Measurements from ENCODE around the gene PSME1. TPM values are rescaled to one million over a fixed set of nuclear protein-coding genes. Genes with fewer than 3 reads are reported as not detected.

PSME1 gene
- total and polyA plus RNA-seq, 2 of the 13 experiments (the other 11 are each of a cell fraction or from before 2014, with no cell fraction given): 159 to 608 TPM

GRCh38 chr14:24102357-24103048 lies 33.5 kb upstream of the PSME1 start:
- CTCF ChIA-PET (ENCODE audit: low intra/inter-chr PET ratio, low total read pairs): no interaction called here

More at GRCh38 chr14:24102357-24103048, 33.5 kb upstream of the PSME1 start:
- Histone ChIP-seq H3K27me3 (ENCODE audit: control insufficient read depth in 1 of 2, insufficient read depth in 2 of 2, low read length in 2 of 2) (no peaks in the 10 kb centered on the region), H3K79me2 (ENCODE audit: insufficient read depth, low read length) (peaks cover 3% of the 10 kb centered on the region), H3K4me1 (ENCODE audit: insufficient read depth, low read length) (peaks cover 47% of the 10 kb centered on the region), H3K9ac (ENCODE audit: insufficient read depth, low read depth, low read length) (no peak overlapping the region), H3K27ac (ENCODE audit: extremely low read length, insufficient read depth, low read length) (no peak overlapping the region), H3K36me3 (replicated peaks in 1 of 2; ENCODE audit: control insufficient read depth in 1 of 2, insufficient read depth in 2 of 2, low read length in 2 of 2) (peaks cover 40 to 57% of the 10 kb centered on the region in 2 experiments), H2AFZ (ENCODE audit: low read length) (no peak overlapping the region), H4K20me1 (ENCODE audit: insufficient read depth, low read length) (no peaks in the 10 kb centered on the region), H3K4me2 (ENCODE audit: low read depth, low read length) (no peak overlapping the region), H3K9me3 (ENCODE audit: low read length) (no peaks in the 10 kb centered on the region; the same call in 1 of the 2 replicates), H3K4me3 (replicated peaks in 1 of 3; ENCODE audit: insufficient read depth in 1 of 3, low read depth in 2 of 3, low read length in 3 of 3) (no peak overlapping the region)
- DNase-seq (ENCODE audit: low spot score): no peak
- no peak for FAIRE-seq
- 95% methylated on average over 7 of the region's 7 CpGs for WGBS (ENCODE audit: low lambda C conversion rate)
- TSS peak; percentile 2 for BruUV-seq (replicated peaks)
- peak; percentile 11; the same call in 1 of the 2 replicates for TF ChIP-seq TEAD2 (CRISPR knock-in tag; IDR thresholded peaks at IDR 0.05)
- peak; percentile 36 for TF ChIP-seq CCAR2 (optimal IDR thresholded peaks at IDR 0.05; ENCODE audit: low read depth, low read length)
- 0 out of 2 replicates have a peak, but pooled peaks have one; percentile 14 for TF ChIP-seq ZNF605 (CRISPR knock-in tag; IDR thresholded peaks at IDR 0.05)
- peak; percentile 13 for TF ChIP-seq PCBP2 (optimal IDR thresholded peaks at IDR 0.05; ENCODE audit: low read depth, low read length, poor library complexity, severe bottlenecking)
- peak; percentile 91 for TF ChIP-seq RBM22 (optimal IDR thresholded peaks at IDR 0.05; ENCODE audit: low read length)
- TF ChIP-seq, protein P1, sequence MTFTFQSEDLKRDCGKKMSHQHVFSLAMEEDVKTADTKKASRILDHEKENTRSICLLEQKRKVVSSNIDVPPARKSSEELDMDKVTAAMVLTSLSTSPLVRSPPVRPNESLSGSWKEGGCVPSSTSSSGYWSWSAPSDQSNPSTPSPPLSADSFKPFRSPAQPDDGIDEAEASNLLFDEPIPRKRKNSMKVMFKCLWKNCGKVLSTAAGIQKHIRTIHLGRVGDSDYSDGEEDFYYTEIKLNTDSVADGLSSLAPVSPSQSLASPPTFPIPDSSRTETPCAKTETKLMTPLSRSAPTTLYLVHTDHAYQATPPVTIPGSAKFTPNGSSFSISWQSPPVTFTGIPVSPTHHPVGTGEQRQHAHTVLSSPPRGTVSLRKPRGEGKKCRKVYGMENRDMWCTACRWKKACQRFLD (CRISPR knock-in tag; IDR thresholded peaks at IDR 0.05; ENCODE audit: borderline replicate concordance): no peak
- TF ChIP-seq KAT8 (CRISPR knock-in tag; IDR thresholded peaks at IDR 0.05): no peak
- peak; percentile 38; the same call in 1 of the 2 replicates for TF ChIP-seq TBX2 (CRISPR knock-in tag; IDR thresholded peaks at IDR 0.05; ENCODE audit: borderline replicate concordance)
- no peak for TF ChIP-seq SOX6 (IDR thresholded peaks at IDR 0.05)
- no peak for TF ChIP-seq SOX6 (CRISPR knock-in tag; IDR thresholded peaks at IDR 0.05)
- peak; percentile 52 for TF ChIP-seq RBFOX2 (IDR thresholded peaks at IDR 0.05; ENCODE audit: low read depth, low read length)
- TF ChIP-seq MAFK (conservative IDR thresholded peaks at IDR 0.05 in 1 of 2, IDR thresholded peaks at IDR 0.05 in 1 of 2; ENCODE audit: low read length in 2 of 2): peak in 1 of 2 experiments; percentile 23; a peak in 1 of 4 replicates
- peak; percentile 25; the same call in 1 of the 2 replicates for TF ChIP-seq SALL1 (CRISPR knock-in tag; IDR thresholded peaks at IDR 0.05)
- TF ChIP-seq ZFAT (CRISPR knock-in tag; conservative IDR thresholded peaks at IDR 0.05): no peak
- TF ChIP-seq ZNF788 (CRISPR knock-in tag; IDR thresholded peaks at IDR 0.05; ENCODE audit: borderline replicate concordance): 0 out of 2 replicates have a peak, but pooled peaks have one; percentile 49
- TF ChIP-seq ZNF547 (CRISPR knock-in tag; IDR thresholded peaks at IDR 0.05): peak; percentile 64; the same call in 1 of the 2 replicates
- 0 out of 2 replicates have a peak, but pooled peaks have one; percentile 44 for TF ChIP-seq JUN (CRISPR knock-in tag; IDR thresholded peaks at IDR 0.05)
- TF ChIP-seq REPIN1 (CRISPR knock-in tag; IDR thresholded peaks at IDR 0.05; ENCODE audit: borderline replicate concordance, low read depth): peak; percentile 1; the same call in 1 of the 2 replicates
- TF ChIP-seq POLR2G (IDR thresholded peaks at IDR 0.05; ENCODE audit: low read depth, low read length): peak; percentile 62; the same call in 1 of the 2 replicates
- 0 out of 2 replicates have a peak, but pooled peaks have one; percentile 51 for TF ChIP-seq ZNF274 (CRISPR knock-in tag; IDR thresholded peaks at IDR 0.05)
- TF ChIP-seq RFX1 (IDR thresholded peaks at IDR 0.05): no peak
- TF ChIP-seq EED (CRISPR knock-in tag; IDR thresholded peaks at IDR 0.05): peak; percentile 49; the same call in 1 of the 2 replicates
- peak; percentile 55 for TF ChIP-seq ZNF883 (CRISPR knock-in tag; IDR thresholded peaks at IDR 0.05; ENCODE audit: not compliant biosample characterization)
- TF ChIP-seq ZNF598 (CRISPR knock-in tag; IDR thresholded peaks at IDR 0.05; ENCODE audit: borderline replicate concordance): peak; percentile 36; the same call in 1 of the 2 replicates
- in situ Hi-C loops (cut with HindIII; ENCODE audit: extremely low pct_ligation_motif_present, low pct_unique_long_range_greater_than_20kb) (loop anchor here (25.0 kb wide), 1 partner anchor 1515 kb away; the partner anchor contains the start of genes ABHD4 and DAD1), intact Hi-C loops (cut with micrococcal nuclease; ENCODE audit: unreplicated experiment) (no loop called here)
- ATAC-seq: no peak
- POLR2A ChIA-PET: interaction anchor here (0.6 to 14.4 kb wide), 10 partner anchors 4 to 341 kb away, joined by 3 to 594 read pairs (median 6); partner anchors contain the start of genes DCAF11, EMC9, IRF9 and NRL

Measured in HepG2 (cell line).